Mucosa of stomach (tissue), 1 donor: ENCODE data around the gene CCL27.

Source experiments
- H3K27me3 ChIP-seq: one replicate; pipeline ENCODE4 v1.7.0; 2013; ENCODE audit warnings: mild to moderate bottlenecking, low read length; ENCODE audit not compliant: control insufficient read depth, insufficient read depth
- H3K36me3 ChIP-seq: one replicate; pipeline ENCODE4 v1.7.0; 2013; ENCODE audit warnings: low read length; ENCODE audit not compliant: control insufficient read depth, insufficient read depth
- H3K4me1 ChIP-seq: one replicate; pipeline ENCODE4 v1.7.0; 2013; ENCODE audit warnings: mild to moderate bottlenecking, low read length; ENCODE audit not compliant: control insufficient read depth, insufficient read depth
- H3K4me3 ChIP-seq: one replicate; pipeline ENCODE4 v1.7.0; 2013; ENCODE audit warnings: low read length
- H3K9ac ChIP-seq: one replicate; pipeline ENCODE4 v1.7.0; 2013; ENCODE audit warnings: mild to moderate bottlenecking, low read length, moderate library complexity
- H3K9me3 ChIP-seq: one replicate; pipeline ENCODE4 v1.7.0; 2013; ENCODE audit warnings: mild to moderate bottlenecking, low read length, moderate library complexity; ENCODE audit not compliant: control insufficient read depth
- donor health status: Pancreatic carcinoma.

The CCL27 gene

GRCh38 chr9:34655394-34655793 is 7.1 kb downstream of the CCL27 start:
- H3K36me3 ChIP-seq: no peaks in the 10 kb centered on the region
- H3K9ac ChIP-seq: no peak overlapping the region
- H3K4me1 ChIP-seq: peaks cover 31% of the 10 kb centered on the region
- no peaks in the 10 kb centered on the region for H3K9me3 ChIP-seq
- no peak overlapping the region for H3K4me3 ChIP-seq
- H3K27me3 ChIP-seq: no peaks in the 10 kb centered on the region

GRCh38 chr9:34654323-34655051 is 8.0 kb downstream of the CCL27 start:
- Histone ChIP-seq H3K36me3 (peaks cover 4% of the 10 kb centered on the region), H3K9ac (no peak overlapping the region), H3K4me3 (no peak overlapping the region), H3K4me1 (peaks cover 31% of the 10 kb centered on the region), H3K27me3 (no peaks in the 10 kb centered on the region), H3K9me3 (no peaks in the 10 kb centered on the region)

- no peak overlapping the region for H3K9ac ChIP-seq
- H3K27me3 ChIP-seq: no peaks in the 10 kb centered on the region
- peaks cover 11% of the 10 kb centered on the region for H3K36me3 ChIP-seq
- H3K4me3 ChIP-seq: no peak overlapping the region
- no peaks in the 10 kb centered on the region for H3K9me3 ChIP-seq
- H3K4me1 ChIP-seq: peaks cover 32% of the 10 kb centered on the region
These were observed 9.0 kb downstream of the CCL27 start for GRCh38 chr9:34653151-34654072.

GRCh38 chr9:34652602-34653000 is 9.9 kb downstream of the CCL27 start:
- peaks cover 40% of the 10 kb centered on the region for H3K4me1 ChIP-seq
- H3K36me3 ChIP-seq: peaks cover 11% of the 10 kb centered on the region

GRCh38 chr9:34651876-34652601 is 10.4 kb downstream of the CCL27 start, which contains the start of gene IL11RA:
IL11RA (plus strand) TSS chr9:34652185; CDS start chr9:34655218, 3,033 bp downstream.
- Histone ChIP-seq H3K36me3 (peaks cover 11% of the 10 kb centered on the region), H3K27me3 (no peaks in the 10 kb centered on the region), H3K9ac (peak within 1 kb of the TSS; percentile 37), H3K4me1 (peaks cover 45% of the 10 kb centered on the region), H3K4me3 (no peak within 1 kb of the TSS), H3K9me3 (no peaks in the 10 kb centered on the region)

More at GRCh38 chr9:34652602-34653000, 9.9 kb downstream of the CCL27 start:
- Histone ChIP-seq H3K9ac (no peak overlapping the region), H3K4me3 (no peak overlapping the region), H3K27me3 (no peaks in the 10 kb centered on the region), H3K9me3 (no peaks in the 10 kb centered on the region)

- H3K9me3 ChIP-seq: no peaks in the 10 kb centered on the region
- peaks cover 11% of the 10 kb centered on the region for H3K36me3 ChIP-seq
- H3K27me3 ChIP-seq: no peaks in the 10 kb centered on the region
- peak overlapping the region; percentile 37 for H3K9ac ChIP-seq
- no peak overlapping the region for H3K4me3 ChIP-seq
- peaks cover 48% of the 10 kb centered on the region for H3K4me1 ChIP-seq
These were observed 11.1 kb downstream of the CCL27 start for GRCh38 chr9:34651321-34651720.

- Histone ChIP-seq H3K9ac (no peak overlapping the region), H3K4me1 (peaks cover 52% of the 10 kb centered on the region), H3K36me3 (peaks cover 11% of the 10 kb centered on the region), H3K9me3 (no peaks in the 10 kb centered on the region), H3K27me3 (no peaks in the 10 kb centered on the region), H3K4me3 (no peak overlapping the region)
These were observed 11.6 kb downstream of the CCL27 start for GRCh38 chr9:34650816-34651215.

- Histone ChIP-seq H3K9me3 (no peaks in the 10 kb centered on the region), H3K27me3 (no peaks in the 10 kb centered on the region), H3K9ac (no peak overlapping the region), H3K4me3 (no peak overlapping the region), H3K36me3 (peaks cover 11% of the 10 kb centered on the region), H3K4me1 (peaks cover 47% of the 10 kb centered on the region)
These were observed 13.8 kb downstream of the CCL27 start for GRCh38 chr9:34648673-34649072.

GRCh38 chr9:34647651-34648050 is 14.8 kb downstream of the CCL27 start:
- Histone ChIP-seq H3K4me1 (peaks cover 39% of the 10 kb centered on the region), H3K4me3 (peak overlapping the region; percentile 94), H3K36me3 (peaks cover 11% of the 10 kb centered on the region), H3K9me3 (no peaks in the 10 kb centered on the region), H3K27me3 (no peaks in the 10 kb centered on the region), H3K9ac (peak overlapping the region; percentile 73)

GRCh38 chr9:34647084-34647403 is 15.4 kb downstream of the CCL27 start:
- Histone ChIP-seq H3K4me3 (peak overlapping the region; percentile 94), H3K36me3 (peaks cover 11% of the 10 kb centered on the region), H3K9ac (peak overlapping the region; percentile 73), H3K9me3 (no peaks in the 10 kb centered on the region), H3K27me3 (no peaks in the 10 kb centered on the region), H3K4me1 (peaks cover 33% of the 10 kb centered on the region)

- Histone ChIP-seq H3K4me1 (peaks cover 27% of the 10 kb centered on the region), H3K27me3 (no peaks in the 10 kb centered on the region), H3K9me3 (no peaks in the 10 kb centered on the region), H3K9ac (peak within 1 kb of the TSS; percentile 73), H3K4me3 (peak within 1 kb of the TSS; percentile 94), H3K36me3 (peaks cover 11% of the 10 kb centered on the region)
These were observed 16.0 kb downstream of the CCL27 start, which contains the start of gene GALT for GRCh38 chr9:34646211-34647083. GALT (plus strand) TSS chr9:34646675; CDS start chr9:34646705, 30 bp downstream.
